ENCODE results near the gene SLC36A3.

SLC36A3 gene

DNA sequence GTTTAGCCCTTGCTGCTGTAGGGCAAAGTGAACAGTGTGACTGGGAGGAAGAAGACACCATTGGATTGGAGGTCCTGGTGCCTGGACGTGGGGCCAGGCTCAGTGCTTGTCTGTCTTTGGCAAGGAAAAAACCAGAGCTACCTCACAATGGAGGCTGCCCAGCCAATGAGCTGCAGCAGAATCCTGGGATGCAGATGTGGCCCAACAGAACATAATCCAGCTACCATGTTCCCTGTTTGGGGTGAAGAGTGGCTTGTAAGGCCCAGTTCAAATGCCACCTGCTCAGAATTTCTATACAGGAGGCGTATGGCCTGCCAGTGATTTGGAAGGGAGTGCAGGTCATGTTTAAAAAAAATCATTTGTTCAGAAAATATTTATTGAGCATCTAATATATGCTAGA lies at the start of gene SLC36A3:
Gene SLC36A3, minus strand, starts transcription at position 101 of the 400 bp plus-strand sequence. CDS start 412 bp downstream, outside the sequence.
- TF ChIP-seq, protein P1, sequence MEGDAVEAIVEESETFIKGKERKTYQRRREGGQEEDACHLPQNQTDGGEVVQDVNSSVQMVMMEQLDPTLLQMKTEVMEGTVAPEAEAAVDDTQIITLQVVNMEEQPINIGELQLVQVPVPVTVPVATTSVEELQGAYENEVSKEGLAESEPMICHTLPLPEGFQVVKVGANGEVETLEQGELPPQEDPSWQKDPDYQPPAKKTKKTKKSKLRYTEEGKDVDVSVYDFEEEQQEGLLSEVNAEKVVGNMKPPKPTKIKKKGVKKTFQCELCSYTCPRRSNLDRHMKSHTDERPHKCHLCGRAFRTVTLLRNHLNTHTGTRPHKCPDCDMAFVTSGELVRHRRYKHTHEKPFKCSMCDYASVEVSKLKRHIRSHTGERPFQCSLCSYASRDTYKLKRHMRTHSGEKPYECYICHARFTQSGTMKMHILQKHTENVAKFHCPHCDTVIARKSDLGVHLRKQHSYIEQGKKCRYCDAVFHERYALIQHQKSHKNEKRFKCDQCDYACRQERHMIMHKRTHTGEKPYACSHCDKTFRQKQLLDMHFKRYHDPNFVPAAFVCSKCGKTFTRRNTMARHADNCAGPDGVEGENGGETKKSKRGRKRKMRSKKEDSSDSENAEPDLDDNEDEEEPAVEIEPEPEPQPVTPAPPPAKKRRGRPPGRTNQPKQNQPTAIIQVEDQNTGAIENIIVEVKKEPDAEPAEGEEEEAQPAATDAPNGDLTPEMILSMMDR (IDR thresholded peaks at IDR 0.05): no peak
- H3K27me3 ChIP-seq: peaks cover 0 to 6% of the 10 kb centered on the region in 2 donors
- DNase-seq: no peak

DNA sequence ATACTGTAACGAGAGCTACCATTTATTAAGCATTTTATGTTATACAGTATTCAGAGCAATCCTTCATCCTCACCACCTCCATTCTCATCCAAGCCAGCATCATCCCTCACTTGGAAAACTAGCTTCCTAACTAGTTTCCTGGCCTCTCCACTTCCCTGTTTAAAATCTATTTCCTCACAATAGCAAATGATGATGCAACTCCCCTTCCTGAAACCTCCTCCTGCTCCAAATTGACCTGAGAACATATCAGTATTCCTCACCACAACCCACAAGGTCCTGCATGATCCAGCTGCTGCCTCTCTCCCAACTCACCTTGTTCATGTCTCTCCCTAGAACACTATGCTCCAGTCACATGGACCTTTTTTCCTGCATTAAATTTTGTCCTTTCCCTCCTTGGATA lies 48.1 kb upstream of the SLC36A3 start:
- no peak for DNase-seq
- Histone ChIP-seq H3K4me3 (no peak overlapping the region), H3K9me3 (no peaks in the 10 kb centered on the region), H3K27ac (no peak overlapping the region), H3K36me3 (no peaks in the 10 kb centered on the region), H3K4me1 (no peaks in the 10 kb centered on the region), H3K27me3 (peaks cover 0 to 5% of the 10 kb centered on the region in 2 donors)
- intact Hi-C loops (cut with DNase I; ENCODE audit: low total_unique reads): no loop called here
- TF ChIP-seq, protein P1 (IDR thresholded peaks at IDR 0.05): no peak

More for the DNA sequence above, at the start of gene SLC36A3:
- no peak within 1 kb of the TSS for H3K4me3 ChIP-seq
- H3K9me3 ChIP-seq: no peaks in the 10 kb centered on the region
- no peaks in the 10 kb centered on the region for H3K4me1 ChIP-seq
- no peak within 1 kb of the TSS for H3K27ac ChIP-seq
- no peaks in the 10 kb centered on the region for H3K36me3 ChIP-seq
- intact Hi-C loops (cut with DNase I; ENCODE audit: low total_unique reads): no loop called here

DNA sequence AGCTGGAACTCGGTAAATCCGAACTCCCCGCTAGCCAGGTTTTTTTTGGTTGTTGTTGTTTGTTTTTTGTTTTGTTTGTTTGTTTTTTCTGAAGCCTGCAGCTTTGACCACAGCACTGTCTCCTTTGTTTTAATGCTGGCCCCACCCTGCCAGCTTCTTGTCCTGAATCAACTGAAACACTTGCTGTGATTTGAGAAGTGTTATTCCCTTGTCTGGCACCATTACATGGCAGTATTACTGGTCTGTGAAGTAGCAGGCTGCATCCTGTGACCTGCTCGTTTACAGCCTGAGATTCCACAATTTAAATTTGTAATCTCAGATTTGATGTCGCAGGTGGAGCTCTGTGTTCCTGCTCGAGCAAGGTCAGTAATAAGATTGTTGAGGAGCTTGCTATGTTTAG lies 45.2 kb upstream of the SLC36A3 start:
- H3K4me1 ChIP-seq: peaks cover 0 to 12% (median 1%) of the 10 kb centered on the region in 4 donors
- TF ChIP-seq, protein P1 (IDR thresholded peaks at IDR 0.05): no peak
- DNase-seq: no peak
- no peak overlapping the region for H3K4me3 ChIP-seq
- intact Hi-C loops (cut with DNase I; ENCODE audit: low total_unique reads): no loop called here
- no peaks in the 10 kb centered on the region for H3K36me3 ChIP-seq
- H3K27ac ChIP-seq: no peak overlapping the region
- H3K27me3 ChIP-seq: peaks cover 0 to 11% of the 10 kb centered on the region in 2 donors
- no peaks in the 10 kb centered on the region for H3K9me3 ChIP-seq

DNA sequence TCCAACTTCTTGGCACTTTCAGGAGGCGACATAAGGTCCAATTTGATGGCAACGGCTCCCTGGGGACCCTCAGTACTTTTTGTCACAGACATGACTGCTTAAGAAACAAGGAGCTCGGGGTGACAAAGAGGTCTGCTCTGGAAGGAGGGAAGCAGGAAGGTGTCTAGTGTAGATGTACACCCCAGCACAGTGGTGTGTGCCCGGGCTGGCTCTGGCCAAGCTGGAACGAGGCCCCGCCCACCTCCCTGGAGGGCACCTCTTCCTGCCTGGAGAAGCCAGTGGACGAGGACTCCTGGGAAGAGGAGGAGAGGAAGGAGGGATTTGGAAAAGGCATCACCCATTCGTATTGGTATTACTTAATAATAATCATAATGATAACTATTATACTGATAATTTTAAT lies 43.8 kb upstream of the SLC36A3 start, which contains the start of gene SLC36A2:
Gene SLC36A2, minus strand, starts transcription at position 191 of the 400 bp plus-strand sequence. Its CDS starts 99 bp downstream, at position 92.
- no peak within 1 kb of the TSS for H3K27ac ChIP-seq
- intact Hi-C loops (cut with DNase I; ENCODE audit: low total_unique reads): no loop called here

DNA sequence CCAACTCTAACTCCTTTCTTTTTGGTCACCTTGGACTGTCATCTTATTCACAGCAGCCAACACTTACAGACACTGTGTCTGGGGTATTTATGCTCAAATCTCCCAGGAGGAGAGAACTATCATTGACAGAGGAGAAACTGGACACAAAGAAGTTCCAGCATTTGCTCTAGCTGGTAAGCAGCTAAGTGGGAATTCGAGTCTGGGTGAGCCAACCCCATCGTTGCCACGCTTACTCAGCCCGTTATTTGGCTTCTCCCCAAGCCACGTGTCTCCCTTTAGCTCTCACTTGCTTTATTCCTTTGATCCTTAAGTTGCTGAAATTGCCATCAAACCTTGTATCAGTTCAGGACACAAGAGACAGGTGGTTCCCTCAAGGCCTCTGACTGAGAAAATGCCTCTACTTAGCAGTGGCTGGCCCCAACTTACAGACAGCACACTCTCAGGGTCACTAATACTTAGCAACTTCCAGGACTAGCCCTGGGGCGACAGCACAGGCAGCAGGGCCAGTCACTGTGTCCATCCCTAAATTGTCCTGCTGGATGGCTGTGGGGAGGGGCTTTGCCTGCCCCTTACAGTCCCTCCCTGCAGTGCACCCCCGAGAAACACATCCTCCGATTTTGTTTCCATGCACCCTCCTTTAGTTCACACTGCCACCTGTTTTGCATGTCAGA lies 42.4 kb upstream of the SLC36A3 start:
- Histone ChIP-seq H3K4me1 (peaks cover 0 to 12% (median 1%) of the 10 kb centered on the region in 4 donors), H3K4me3 (no peak overlapping the region), H3K36me3 (no peaks in the 10 kb centered on the region), H3K27ac (no peak overlapping the region), H3K27me3 (peaks cover 0 to 22% of the 10 kb centered on the region in 2 donors), H3K9me3 (no peaks in the 10 kb centered on the region)
- TF ChIP-seq, protein P1 (IDR thresholded peaks at IDR 0.05): no peak
- intact Hi-C loops (cut with DNase I; ENCODE audit: low total_unique reads): no loop called here
- no peak for DNase-seq

More for the DNA sequence above, 43.8 kb upstream of the SLC36A3 start, which contains the start of gene SLC36A2:
- H3K27me3 ChIP-seq: peaks cover 0 to 20% of the 10 kb centered on the region in 2 donors
- H3K4me1 ChIP-seq: peaks cover 0 to 12% (median 1%) of the 10 kb centered on the region in 4 donors
- TF ChIP-seq, protein P1 (IDR thresholded peaks at IDR 0.05): no peak
- no peak within 1 kb of the TSS for H3K4me3 ChIP-seq
- H3K36me3 ChIP-seq: no peaks in the 10 kb centered on the region
- H3K9me3 ChIP-seq: no peaks in the 10 kb centered on the region
- no peak for DNase-seq
